GM19372 (cell line): ENCODE data around the gene MYO10.
"Not testable (repeated sequence)": the region's sequence is repeated elsewhere in the genome, so short reads cannot be mapped to it uniquely, and the experiment has no call there.

Source experiments
- ATAC-seq: cut with Tn5 transposase; IDR thresholded peaks from one replicate; pipeline ENCODE4 v1.9.1; 2021; ENCODE audit warnings: mild to moderate bottlenecking, low read depth, moderate library complexity; ENCODE audit not compliant: unreplicated experiment

MYO10 gene

DNA sequence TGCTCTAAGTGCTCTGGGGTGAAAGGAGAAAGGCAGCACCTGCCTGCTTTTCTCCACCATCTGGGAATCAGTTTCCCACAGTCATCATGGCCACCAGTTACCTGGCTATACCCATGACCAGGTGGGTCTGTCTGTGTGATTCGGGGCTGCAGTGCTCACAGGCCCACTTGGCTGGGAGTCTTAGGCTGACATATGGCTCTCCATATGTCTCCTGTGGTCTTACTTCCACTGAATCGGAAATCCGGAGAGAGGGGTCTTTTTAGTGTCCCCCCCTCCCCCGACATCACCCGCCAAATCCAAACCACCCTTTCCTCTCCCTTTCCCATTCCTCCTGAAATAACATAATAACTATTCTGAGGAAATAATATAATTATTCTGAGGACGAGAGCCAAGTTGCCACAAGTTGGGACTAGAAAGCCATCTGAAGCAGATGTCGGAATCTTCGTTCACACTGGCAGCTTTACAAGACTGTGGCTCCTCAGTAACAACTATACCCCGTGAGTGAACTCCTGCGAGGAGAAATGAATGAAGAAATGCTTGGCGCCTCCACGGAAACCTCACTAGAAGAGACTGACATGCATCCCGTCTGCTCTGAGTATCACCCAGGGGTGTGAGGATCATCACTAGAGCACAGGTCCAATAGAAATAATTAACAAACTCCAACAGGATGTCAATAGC is 143.4 kb downstream of the MYO10 start:
- no peak for ATAC-seq

DNA sequence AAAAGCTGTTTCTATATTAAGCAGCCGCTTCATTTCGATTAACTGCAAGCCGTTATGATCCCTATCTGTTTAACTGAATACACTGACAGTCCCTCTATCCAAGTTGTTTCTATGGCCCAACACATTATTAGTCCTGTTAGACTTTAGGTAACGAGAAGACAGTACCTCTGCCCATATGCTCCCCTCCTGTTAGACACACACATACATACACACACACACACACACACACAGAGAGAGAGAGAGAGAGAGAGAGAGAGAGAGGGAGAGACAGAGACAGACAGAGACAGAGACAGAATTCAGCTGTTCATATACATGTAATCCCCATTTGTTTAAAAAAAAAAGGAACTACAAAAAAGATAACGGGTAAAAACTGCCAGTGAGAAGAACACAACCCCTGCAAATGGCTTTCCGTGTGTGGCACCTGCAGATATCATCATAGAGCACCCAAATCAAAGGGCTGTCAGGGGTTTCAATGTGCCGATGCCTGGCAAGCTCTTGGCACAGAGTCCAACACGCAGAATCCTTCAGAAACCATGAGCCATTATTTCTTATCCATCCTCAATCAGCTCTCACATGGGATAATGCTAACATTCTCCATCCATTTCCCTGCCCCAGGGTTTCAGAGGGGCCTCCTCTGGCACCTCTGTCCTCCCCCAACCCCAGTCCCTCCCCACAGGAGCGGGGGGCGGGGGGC is 144.0 kb downstream of the MYO10 start:
- ATAC-seq: no peak

DNA sequence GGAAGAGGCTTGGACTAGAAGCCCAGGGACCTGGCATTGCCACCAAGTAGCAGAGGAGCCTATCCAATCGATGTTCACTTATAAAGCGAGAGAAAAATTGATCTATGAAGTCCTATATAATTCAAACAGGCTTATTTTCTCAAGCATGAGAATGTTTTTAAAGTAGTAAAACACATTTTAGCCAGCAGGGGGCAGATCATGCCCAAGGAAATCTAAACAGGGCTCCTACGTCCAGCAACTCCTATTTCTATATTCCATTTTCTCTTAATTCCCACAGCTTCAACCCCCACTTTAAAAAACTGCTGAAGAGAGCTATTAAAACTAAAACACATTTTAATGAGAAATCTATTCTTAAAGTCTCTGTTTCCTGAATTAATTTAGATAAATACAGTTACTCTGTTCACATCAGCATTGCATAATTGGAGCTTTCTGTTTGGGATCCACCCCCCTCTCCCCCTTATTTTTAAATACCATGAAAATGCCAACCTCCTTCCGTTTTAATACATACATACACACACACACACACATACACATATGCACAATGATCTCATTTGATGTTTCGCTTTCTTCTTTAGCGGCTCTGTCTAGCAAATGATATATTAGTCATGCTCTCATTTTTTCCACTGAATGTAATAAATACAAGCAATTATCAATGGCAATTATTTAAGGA is 144.9 kb downstream of the MYO10 start:
- no peak for ATAC-seq

DNA sequence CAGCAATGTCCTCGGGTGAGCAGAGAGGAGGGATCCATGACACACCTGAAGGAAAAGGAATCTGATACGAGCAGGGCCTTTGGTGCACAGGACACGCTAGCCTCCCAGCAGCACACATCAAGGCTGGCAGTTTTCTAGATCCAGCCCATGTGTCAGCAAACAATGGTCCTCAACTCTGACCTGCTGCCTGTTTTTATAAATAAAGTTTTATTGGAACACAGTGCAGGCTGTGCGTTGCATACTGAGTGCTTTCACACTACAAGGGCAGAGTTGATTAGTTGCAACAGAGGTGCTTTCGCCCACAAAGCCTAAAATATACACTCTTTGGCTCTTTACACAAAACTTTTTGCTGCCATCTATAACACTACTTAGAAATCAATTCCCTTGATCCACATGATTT is 147.1 kb downstream of the MYO10 start:
- no peak for ATAC-seq

DNA sequence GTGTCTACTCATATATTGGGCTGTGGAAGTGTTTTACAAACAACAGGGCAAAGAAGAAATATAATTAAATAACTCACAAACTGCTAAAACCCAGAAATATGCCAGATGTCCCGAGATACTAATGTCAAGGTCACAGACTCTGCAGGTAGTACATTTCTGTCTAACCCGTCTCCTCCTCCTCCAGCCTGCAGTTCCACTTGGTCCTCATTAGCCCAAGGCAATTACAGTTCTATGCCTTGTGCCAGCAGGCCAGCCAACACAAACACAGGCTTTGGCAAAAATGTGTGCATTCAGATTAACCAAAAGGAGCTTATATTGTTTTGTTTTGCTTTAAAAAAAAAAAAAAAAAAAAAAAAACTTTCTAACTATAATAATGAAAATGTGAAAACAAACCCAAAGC is 148.8 kb downstream of the MYO10 start:
- no peak for ATAC-seq

DNA sequence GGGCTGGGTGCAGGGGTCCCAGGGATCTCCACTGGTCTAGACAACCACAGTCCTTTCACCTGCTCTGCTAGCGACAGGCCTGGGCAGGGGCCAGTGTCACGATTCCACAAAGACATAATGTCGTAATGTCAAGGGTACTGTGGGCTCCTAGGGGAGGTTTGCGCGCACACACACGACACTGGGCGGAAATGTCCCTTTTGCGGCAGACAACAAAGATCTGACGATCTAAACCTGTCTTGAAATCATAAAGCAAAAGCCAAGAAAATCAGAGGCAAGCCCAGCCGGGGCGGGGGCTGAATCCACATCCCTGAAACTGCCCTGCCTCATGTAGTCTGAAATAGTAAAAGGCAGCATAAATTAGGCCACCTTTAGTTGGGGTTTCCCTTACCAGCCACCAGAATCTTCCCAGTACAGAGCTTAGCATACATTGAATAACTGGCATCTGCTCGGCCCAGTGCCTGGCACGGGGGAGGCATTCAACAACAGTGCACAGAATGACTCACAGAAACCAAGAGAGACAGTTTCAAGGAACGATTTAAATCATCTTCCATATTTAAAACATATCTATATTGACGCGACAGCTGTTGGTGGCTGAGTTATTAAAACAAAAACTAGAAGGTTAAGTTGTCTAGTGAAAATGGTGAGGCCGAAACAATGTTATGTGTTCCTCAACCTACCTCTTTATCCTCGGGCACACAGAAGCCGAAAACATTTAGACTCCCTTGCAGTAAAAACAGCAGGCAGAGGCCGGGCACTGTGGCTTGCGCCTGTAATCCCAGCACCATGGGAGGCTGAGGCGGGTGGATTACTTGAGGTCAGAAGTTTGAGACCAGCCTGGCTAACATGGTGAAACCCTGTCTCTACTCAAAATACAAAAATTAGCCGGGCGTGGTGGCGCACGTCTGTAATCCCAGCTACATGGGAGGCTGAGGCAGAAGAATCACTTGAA is 151.0 kb downstream of the MYO10 start:
- ATAC-seq: peak; percentile 64

DNA sequence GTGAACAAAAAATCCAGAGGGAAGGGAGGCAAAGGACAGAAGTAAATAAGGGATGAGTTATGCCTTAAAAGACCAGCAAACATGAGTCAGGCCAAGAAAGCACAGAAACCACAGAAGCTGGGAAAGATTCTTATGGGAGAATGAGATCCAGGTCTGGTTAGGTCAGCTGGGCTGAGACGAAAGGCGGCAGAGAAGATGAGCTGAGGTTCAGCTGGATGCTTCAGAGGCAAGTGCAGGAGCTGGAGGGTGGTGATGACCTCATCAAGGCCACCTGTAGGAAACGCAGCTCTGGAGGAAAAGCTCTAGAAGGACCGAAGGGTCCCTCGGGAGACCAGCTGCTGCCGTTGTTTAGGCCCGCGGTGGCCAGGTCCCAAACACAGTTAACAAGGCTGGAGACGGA is 152.0 kb downstream of the MYO10 start:
- ATAC-seq: no peak

DNA sequence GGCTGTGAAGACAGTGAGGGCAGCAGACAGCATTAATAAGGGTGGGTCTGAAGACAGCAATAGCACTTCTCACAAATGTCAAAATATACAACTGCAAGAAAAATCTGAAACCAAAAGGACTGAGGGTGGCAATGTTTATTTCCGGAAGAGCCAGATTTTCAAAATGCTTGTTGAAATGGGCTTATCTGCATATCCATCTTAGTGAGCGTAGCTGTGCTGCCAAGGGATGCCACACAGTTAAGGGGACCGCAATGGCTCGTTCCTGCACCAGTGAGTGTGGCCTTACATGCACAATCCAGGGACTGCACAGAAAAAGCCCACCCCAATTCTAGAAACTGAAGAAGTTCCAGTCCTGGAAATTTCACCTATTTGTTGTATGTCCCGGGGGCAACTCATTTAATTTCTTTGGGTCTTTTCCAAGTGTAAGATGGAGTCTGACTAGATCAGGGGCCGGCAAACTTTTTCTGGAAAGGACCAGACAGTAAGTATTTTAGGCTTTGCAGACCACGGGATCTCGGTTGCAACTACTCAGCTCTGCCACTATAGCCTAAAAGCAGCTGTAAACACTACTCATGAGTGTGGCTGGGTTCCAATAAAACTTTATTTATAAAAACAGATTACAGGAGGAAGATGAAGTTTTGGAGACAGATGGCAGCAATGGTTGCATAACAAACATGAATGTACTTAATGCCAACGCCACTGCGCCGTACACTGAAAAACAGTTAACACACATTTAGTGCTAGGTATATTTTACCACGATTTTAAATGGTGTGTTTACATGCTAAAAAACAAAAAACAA is 154.1 kb downstream of the MYO10 start:
- ATAC-seq: no peak

DNA sequence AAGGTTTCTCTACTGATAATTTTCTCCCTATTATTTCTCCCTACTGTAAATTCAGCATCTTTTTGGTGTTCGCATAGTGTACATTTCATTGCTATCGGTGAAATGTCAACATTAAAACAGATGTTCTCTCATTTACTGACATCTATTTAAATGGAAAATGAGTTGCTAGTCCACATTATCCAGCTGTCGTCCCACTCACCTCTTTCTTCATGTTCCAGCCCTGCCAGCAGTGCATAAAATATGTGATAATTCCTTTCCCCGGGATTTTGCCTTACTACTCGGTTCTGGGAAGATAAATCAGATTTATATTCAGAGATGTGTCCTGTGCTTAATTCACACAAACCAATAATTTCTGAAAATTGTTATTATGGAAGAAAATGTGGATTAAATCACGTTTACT is 155.8 kb downstream of the MYO10 start:
- no peak for ATAC-seq

DNA sequence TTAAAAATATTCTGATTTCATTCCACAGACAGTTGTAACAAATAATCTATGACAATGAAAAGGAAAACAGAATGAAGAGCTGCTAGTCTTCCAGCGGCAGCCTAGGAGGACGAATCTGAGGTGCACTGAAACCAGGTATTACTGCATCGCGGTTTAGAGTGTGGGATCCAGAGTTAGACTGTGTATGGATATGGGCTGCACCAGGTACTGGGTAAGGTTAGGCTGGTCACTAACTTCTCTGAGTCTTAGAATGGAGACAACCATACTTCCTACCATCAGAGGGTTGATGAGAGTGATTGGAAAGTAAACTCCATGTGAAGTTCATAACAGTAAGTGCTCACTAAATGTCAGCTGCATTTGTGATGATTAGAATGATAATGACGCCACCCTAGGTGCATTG is 158.7 kb downstream of the MYO10 start:
- no peak for ATAC-seq

DNA sequence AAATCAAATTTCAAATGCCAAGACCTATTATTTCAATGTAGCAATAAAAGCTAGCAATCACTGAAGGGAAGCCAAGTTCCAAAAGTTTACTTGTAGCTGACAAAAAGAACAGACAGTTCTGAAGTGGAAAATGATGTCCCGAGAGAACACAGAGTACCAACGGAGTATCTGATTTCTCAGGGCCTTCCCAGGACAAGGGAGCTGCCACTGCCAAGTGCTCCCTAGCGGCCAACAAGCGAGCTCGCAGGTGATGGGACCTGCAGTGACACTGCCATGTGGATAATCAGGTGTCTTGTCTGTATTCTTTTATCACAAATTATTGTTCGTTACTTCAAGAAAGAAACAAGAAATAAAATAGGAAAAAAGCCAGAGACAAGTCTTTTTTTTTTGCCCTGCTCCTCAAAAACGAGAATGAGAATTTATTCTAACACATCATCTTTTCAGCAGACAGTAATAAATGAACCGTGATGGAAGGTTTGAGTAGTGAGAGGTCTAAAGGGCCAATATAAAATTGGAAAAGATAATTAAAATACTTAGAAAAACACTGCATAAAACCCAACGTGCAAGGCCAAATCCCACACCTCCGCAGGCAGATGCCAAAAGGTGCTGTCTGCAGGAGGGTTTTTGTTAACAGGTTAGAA is 159.4 kb downstream of the MYO10 start:
- ATAC-seq: no peak

DNA sequence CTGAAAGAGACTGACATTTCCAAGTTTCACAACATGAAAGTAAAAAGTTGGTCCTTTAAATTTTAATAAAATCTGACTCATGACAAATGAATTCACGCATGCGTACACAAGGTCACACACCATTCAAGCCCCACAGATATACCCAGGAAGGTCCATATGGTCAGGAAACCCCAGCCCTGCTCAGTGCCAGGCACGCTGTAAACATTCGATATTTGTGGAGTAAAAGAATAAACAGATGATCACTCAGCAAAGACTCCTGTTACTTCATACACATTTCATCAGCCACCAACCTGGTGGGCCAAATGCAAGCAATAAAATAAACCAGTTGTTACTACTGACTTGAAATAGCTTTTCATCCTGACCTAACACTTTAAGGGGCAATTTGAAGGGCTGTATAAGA is 161.3 kb downstream of the MYO10 start:
- ATAC-seq: no peak

DNA sequence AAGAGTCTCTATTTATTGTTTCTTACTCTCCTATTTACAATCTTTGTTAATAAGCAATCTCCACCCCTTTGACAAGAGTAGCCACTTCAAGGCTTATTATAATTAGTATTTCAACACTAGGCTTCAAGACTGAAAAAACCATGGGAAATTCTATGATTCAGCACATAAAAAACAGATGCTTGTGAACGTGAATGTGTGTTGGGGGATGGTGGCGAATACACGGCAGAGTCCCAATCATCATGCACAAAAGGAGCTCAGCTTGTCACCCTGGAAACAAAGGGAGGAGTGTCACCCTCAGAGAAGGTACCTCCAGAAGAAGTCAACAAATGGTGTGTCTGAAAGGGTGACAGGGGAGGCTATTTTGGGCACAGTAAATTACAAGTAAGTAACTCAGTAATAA is 162.1 kb downstream of the MYO10 start:
- ATAC-seq: no peak

DNA sequence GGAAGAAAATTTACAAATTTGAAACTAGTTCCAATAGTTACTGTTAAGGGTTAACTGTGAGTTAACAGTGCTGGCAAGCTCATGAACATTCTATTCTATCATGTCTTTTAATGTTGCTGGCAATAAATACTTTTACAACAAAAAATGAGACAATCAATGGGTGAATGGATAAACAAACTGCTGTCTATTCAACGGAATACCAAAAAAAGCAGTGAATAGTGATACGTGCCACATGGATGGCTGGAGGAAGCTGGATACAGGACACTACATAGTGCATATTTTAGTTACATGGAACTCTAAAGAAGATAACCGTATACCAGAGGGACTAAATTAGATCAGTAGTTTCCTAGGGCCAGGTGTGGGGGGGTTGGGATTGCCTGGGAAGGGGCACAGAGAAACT is 163.5 kb downstream of the MYO10 start:
- ATAC-seq: no peak

DNA sequence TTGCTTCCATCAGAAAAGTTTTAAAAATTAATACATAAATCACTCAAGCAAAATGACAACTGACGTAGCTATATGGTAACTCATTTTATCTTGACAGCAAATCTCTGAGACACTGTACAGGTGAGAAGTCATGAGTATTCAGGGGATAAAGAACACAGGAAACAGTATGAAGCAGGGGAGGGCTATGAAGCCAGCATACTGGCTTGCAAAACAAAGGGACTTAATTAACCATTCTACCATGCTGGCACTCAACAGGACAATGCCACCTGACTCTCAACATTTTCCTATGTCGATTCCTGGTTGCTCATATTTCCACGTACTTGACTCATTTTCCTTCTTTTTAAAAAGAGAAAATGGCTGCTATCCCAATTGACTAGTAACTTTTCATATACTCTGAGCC is 167.9 kb downstream of the MYO10 start:
- no peak for ATAC-seq

DNA sequence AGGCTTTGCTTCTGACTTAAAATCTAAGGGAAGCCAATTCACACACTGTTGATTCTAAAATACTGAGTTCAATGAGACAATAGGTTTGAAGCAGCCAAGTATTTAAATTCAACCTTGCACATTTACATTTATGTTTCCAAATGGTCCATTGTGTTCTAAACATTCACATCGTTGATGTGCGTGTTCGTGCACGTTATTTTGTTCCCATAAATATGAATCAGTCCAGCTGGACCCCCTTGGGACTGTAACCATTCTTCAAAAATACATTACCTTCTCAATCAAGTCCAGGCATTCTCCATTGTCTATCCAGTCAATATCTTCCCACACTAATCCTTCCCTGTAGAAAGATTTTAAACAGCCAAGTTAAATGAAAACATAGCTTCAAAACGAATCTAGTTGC is 172.9 kb downstream of the MYO10 start:
- no peak for ATAC-seq

DNA sequence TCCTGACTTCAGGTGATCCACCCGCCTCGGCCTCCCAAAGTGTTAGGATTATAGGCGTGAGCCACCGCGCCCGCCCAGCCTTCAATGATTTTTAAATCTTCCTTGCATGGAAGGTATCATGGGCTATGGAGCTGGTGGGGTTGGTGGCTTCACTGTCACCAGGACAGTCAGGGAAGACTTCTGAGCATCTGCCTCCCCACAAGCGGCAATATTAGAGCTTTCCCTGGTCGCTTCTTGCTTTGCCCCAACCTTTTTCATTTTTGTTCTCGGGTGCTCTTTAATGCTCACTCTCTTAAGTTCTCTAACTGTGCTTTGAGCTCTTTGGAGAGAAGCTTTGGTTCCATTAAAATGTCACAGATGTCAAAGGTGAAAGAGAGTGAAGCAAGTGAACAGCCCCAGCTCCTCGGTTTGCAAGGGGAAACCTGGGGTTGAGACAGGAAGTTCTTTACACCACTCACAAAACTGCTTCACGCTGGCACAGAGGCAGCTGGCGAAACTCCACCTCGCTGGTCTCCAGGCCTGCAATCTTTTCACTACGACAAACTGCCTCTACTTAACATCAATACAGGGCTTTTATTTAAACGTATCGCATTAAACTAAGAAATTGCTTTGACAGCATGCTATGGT is 176.8 kb downstream of the MYO10 start:
- peak; percentile 56 for ATAC-seq

DNA sequence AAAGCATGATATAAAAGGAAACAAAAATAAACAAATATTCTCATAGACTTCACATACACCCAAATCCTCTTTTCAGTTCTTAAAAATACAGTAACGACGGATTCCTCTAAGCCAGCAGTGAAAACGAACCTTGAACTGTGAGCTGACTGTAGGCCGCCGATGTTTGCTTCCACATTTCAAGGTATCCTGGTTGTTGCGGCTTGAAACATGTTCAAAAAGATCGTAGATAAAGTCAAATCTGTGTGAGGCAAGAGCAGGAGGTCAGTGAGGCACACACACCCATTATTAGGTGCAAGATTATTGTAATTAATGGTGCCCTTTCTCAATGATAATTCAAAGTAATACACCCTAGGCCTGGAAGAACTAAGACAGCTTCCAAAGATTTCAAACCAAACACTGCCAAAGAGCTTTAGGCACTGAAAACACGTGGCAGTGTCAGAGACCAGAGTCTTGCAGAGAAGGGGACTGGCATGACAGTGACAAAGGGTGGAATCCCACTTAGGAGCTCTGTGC is 178.0 kb downstream of the MYO10 start:
- ATAC-seq: no peak

DNA sequence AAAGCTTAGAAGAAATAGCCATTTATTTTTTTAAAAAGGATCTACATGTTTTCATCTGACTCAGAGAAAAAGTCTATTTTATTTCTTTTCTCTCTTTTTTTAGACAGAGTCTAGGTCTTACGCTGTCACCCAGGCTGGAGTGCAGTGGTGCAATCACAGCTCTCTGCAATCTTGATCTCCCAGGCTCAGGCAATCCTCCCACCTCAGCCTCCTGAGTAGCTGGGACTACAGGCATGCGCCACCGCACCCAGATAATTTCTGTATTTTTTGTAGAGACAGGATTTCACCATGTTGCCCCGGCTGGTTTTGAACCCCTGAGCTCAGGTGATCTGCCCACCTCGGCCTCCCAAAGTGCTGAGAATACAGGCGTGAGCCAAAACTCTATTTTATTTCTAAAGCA is 178.5 kb downstream of the MYO10 start:
- not testable (repeated sequence) for ATAC-seq
